Fibroblast of lung (primary cell): Measurements from ENCODE around the gene CYP27A1. TPM values are rescaled to one million over a fixed set of nuclear protein-coding genes. Genes with fewer than 3 reads are reported as not detected.

Experiments
- DNase-seq, 2 donors: peaks; one replicate each; pipeline versions ENCODE4 v3.0.0 to v3.0.0-alpha.2; 2010; ENCODE audit warnings: low read depth in 2 of 2
- H2AFZ ChIP-seq: 2 replicates; pipeline ENCODE4 v1.5.1; 2012; ENCODE audit warnings: low read length, control low read depth, inconsistent platforms
- H3K27ac ChIP-seq: 2 replicates; pipeline ENCODE4 v1.5.1; 2011; ENCODE audit warnings: low read length, control low read depth; ENCODE audit not compliant: insufficient read depth
- H3K27me3 ChIP-seq: 2 replicates; pipeline ENCODE4 v1.5.1; 2011; ENCODE audit warnings: mild to moderate bottlenecking, low read length; ENCODE audit not compliant: control insufficient read depth, insufficient read depth
- H3K36me3 ChIP-seq: 2 replicates; pipeline ENCODE4 v1.5.1; 2011; ENCODE audit warnings: low read length; ENCODE audit not compliant: control insufficient read depth, insufficient read depth
- H3K4me1 ChIP-seq: 2 replicates; pipeline ENCODE4 v1.5.1; 2011; ENCODE audit warnings: low read length; ENCODE audit not compliant: control insufficient read depth, insufficient read depth; ENCODE audit errors: extremely low read depth
- H3K4me2 ChIP-seq: 2 replicates; pipeline ENCODE4 v1.5.1; 2011; ENCODE audit warnings: low read length, control low read depth; ENCODE audit not compliant: insufficient read depth; ENCODE audit errors: extremely low read depth
- H3K4me3 ChIP-seq, 4 experiments: fragments of 200-600 bp in 1 of 4; sonication (generic) in 1 of 4; replicated peaks in 1 of 4; 2 replicates each; pipeline ENCODE4 v1.5.1; 2011 to 2016; ENCODE audit warnings: low read length in 4 of 4, low read depth in 3 of 4, mild to moderate bottlenecking in 3 of 4, control low read depth in 2 of 4, inconsistent platforms in 1 of 4, mixed read lengths in 1 of 4; ENCODE audit not compliant: insufficient read depth in 1 of 4; ENCODE audit errors: control extremely low read depth in 1 of 4
- H3K79me2 ChIP-seq: 2 replicates; pipeline ENCODE4 v1.5.1; 2012; ENCODE audit warnings: mild to moderate bottlenecking, low read length, inconsistent platforms; ENCODE audit not compliant: control insufficient read depth, insufficient read depth
- H3K9ac ChIP-seq: 2 replicates; pipeline ENCODE4 v1.5.1; 2011; ENCODE audit warnings: mild to moderate bottlenecking, low read length, control low read depth; ENCODE audit not compliant: insufficient read depth
- H3K9me3 ChIP-seq: 2 replicates; pipeline ENCODE4 v1.5.1; 2012; ENCODE audit warnings: low read depth, low read length; ENCODE audit not compliant: control insufficient read depth, insufficient read depth
- H4K20me1 ChIP-seq: 2 replicates; pipeline ENCODE4 v1.5.1; 2011; ENCODE audit warnings: low read length; ENCODE audit not compliant: control insufficient read depth, insufficient read depth; ENCODE audit errors: extremely low read depth
- CTCF ChIP-seq, 2 donors: IDR thresholded peaks in 1 of 2; conservative IDR thresholded peaks in 1 of 2; 1 replicate in 1 of 2; 2 replicates in 1 of 2; pipeline ENCODE4 v1.5.1; 2011 to 2012; ENCODE audit warnings: low read length in 2 of 2, control low read depth in 1 of 2, inconsistent platforms in 1 of 2, low read depth in 1 of 2, mild to moderate bottlenecking in 1 of 2
- EZH2 ChIP-seq: IDR thresholded peaks from 2 replicates; pipeline ENCODE4 v1.5.1; 2012; ENCODE audit warnings: low read length, control low read depth, mild to moderate bottlenecking; ENCODE audit errors: missing control alignments
- polyA plus RNA-seq, 2 donors: library from polyadenylated mRNA; depleted of rRNA in 1 of 2; stranded (reverse) in 1 of 2; unstranded in 1 of 2; fragments of >200 nt; gene quantifications; 2 replicates each; pipeline ENCODE4 v1.2.1, GENCODE V29; 2011 to 2012; ENCODE audit warnings: missing spikeins in 1 of 2
- total RNA-seq: library from RNA; depleted of rRNA; stranded (reverse); fragments of >200 nt; gene quantifications from 2 replicates; pipeline ENCODE4 v1.2.1, GENCODE V29; 2014

Gene CYP27A1
- total and polyA plus RNA-seq, 2 donors (not counting 1 experiment from before 2014, with no cell fraction given), result 12.7 to 53.8 TPM

- TF ChIP-seq EZH2, result no peak
- no peak for TF ChIP-seq CTCF (conservative IDR thresholded peaks at IDR 0.05 in 1 of 2, IDR thresholded peaks at IDR 0.05 in 1 of 2; ENCODE audit: low read depth in 1 of 2, low read length in 2 of 2)
- H3K79me2 ChIP-seq, result no peaks in the 10 kb centered on the region
- H3K9me3 ChIP-seq, result no peaks in the 10 kb centered on the region
- no peaks in the 10 kb centered on the region for H4K20me1 ChIP-seq
- no peaks in the 10 kb centered on the region for H3K4me1 ChIP-seq
- no peaks in the 10 kb centered on the region for H3K36me3 ChIP-seq
- no peak overlapping the region for H2AFZ ChIP-seq
- H3K4me3 ChIP-seq, result no peak overlapping the region
- no peak for DNase-seq
- no peak overlapping the region for H3K4me2 ChIP-seq
- no peak overlapping the region for H3K27ac ChIP-seq
- H3K27me3 ChIP-seq, result peaks cover 68% of the 10 kb centered on the region
- H3K9ac ChIP-seq, result no peak overlapping the region
Observed at GRCh38 chr2:218857371-218858137, 75.6 kb downstream of the CYP27A1 start.

- Histone ChIP-seq H2AFZ (no peak overlapping the region), H3K4me3 (no peak overlapping the region), H3K79me2 (no peaks in the 10 kb centered on the region), H3K27ac (no peak overlapping the region), H4K20me1 (no peaks in the 10 kb centered on the region), H3K36me3 (no peaks in the 10 kb centered on the region), H3K9ac (no peak overlapping the region), H3K27me3 (peaks cover 68% of the 10 kb centered on the region), H3K4me1 (no peaks in the 10 kb centered on the region), H3K9me3 (no peaks in the 10 kb centered on the region), H3K4me2 (no peak overlapping the region)
- DNase-seq, result no peak
- TF ChIP-seq EZH2 (no peak), CTCF (conservative IDR thresholded peaks at IDR 0.05 in 1 of 2, IDR thresholded peaks at IDR 0.05 in 1 of 2; ENCODE audit: low read depth in 1 of 2, low read length in 2 of 2) (no peak)
Observed at GRCh38 chr2:218858138-218858445, 76.1 kb downstream of the CYP27A1 start.

DNA sequence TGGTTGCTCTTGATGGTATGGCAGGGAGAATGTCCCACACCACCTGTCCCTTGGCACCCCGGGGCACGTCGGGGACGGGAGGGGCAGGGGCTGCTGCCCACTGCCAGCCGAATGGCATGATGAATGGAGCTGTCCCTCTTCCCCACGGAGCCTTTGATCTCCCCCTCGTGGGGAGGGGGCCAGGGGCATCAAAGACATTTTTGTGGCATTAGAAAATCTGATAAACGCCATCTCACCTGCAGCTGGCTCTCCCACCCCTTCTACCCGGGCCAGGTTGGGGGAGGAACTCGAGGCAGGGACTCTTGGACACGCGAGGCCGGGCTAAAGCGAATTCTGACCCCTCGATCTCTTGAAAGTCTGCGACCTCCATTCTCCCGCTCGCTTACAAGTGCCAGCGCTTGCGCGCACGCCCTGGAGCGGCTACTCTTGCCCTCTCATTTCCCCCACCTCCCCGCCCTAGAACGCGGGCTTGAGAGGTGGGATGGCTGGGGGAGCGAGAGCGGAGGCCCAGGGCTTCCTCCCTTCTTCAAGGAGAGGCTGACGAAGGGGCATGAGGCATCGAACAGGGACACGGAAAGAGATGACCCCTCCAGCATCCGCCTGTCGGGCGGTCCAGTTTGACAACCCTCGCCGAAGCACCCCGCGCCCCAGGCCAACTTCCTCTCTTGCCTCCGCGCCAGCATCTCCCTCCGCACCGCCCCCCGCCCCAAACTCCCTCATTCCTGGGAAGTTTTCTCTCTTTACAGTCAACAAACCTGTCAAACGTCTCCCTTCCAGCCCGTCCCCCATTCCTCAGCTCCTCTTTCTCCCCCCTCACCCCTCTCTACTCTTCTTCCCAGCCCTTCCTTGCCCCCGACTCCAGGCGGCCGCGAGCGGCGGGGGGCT lies 77.0 kb downstream of the CYP27A1 start:
- H3K4me3 ChIP-seq, result no peak overlapping the region
- H3K27ac ChIP-seq, result no peak overlapping the region
- no peaks in the 10 kb centered on the region for H3K36me3 ChIP-seq
- H3K9me3 ChIP-seq, result no peaks in the 10 kb centered on the region
- no peak overlapping the region for H3K4me2 ChIP-seq
- no peaks in the 10 kb centered on the region for H3K4me1 ChIP-seq
- no peak overlapping the region for H2AFZ ChIP-seq
- TF ChIP-seq EZH2 (peak; percentile 95), CTCF (conservative IDR thresholded peaks at IDR 0.05 in 1 of 2, IDR thresholded peaks at IDR 0.05 in 1 of 2; ENCODE audit: low read depth in 1 of 2, low read length in 2 of 2) (no peak)
- no peak overlapping the region for H3K9ac ChIP-seq
- DNase-seq, result no peak
- H3K79me2 ChIP-seq, result no peaks in the 10 kb centered on the region
- H4K20me1 ChIP-seq, result no peaks in the 10 kb centered on the region
- peaks cover 63% of the 10 kb centered on the region for H3K27me3 ChIP-seq
